COR-L47 (cell line): Measurements from ENCODE around the gene SSRP1.

ENCODE experiments used
- DNase-seq: peaks from one replicate; lab custom pipeline; 2025; lab: John Stamatoyannopoulos, UW

Gene SSRP1

GRCh38 chr11:57315491-57315890, 20.2 kb downstream of the SSRP1 start:
- no peak for DNase-seq

- no peak for DNase-seq
These were observed 21.3 kb downstream of the SSRP1 start for GRCh38 chr11:57314221-57314973.

DNA sequence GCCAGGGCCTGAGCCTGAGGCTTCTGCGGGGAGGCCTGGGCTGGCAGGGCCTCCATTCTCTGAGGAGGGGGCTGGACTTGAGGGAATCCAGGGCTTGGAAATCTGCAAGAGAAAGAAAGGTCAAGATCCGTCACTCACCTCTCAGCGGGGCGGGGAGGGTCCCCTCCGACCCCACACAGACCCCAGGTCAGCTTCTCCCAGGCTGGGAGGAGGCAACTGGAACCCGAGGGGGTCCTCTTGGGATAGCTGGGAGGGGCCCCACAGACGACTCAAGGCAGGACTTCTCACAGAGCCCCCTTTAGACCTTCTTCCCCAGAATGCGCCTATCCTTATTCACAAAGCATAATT, 21.9 kb downstream of the SSRP1 start:
- no peak for DNase-seq

GRCh38 chr11:57313071-57313787, 22.5 kb downstream of the SSRP1 start:
- DNase-seq: no peak

DNA sequence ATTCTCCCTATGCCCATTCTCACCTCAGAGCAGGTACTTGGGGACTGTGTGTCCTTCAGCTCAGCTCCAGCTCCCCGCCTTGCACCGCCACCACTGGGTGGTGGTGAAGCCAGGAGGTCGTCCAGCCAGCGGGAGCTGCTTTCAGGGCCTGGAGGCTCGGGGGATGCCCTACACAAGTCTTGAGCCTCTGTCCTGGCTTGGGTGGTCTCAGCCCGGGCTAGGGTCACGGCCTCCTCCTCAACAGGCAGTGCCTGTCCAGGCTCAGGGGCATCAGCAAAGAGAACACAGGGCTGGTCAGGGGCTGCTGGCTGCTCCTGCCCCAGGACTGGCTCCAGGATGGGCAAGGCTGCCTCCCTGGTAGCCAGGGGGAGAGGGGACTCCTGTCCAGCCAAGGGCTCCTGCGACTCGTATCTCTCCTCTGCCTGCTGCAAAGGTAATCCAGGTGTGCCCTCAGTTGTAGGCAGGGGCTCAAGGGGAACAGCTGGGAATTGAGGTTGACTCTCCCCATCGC, 23.1 kb downstream of the SSRP1 start:
- no peak for DNase-seq

DNA sequence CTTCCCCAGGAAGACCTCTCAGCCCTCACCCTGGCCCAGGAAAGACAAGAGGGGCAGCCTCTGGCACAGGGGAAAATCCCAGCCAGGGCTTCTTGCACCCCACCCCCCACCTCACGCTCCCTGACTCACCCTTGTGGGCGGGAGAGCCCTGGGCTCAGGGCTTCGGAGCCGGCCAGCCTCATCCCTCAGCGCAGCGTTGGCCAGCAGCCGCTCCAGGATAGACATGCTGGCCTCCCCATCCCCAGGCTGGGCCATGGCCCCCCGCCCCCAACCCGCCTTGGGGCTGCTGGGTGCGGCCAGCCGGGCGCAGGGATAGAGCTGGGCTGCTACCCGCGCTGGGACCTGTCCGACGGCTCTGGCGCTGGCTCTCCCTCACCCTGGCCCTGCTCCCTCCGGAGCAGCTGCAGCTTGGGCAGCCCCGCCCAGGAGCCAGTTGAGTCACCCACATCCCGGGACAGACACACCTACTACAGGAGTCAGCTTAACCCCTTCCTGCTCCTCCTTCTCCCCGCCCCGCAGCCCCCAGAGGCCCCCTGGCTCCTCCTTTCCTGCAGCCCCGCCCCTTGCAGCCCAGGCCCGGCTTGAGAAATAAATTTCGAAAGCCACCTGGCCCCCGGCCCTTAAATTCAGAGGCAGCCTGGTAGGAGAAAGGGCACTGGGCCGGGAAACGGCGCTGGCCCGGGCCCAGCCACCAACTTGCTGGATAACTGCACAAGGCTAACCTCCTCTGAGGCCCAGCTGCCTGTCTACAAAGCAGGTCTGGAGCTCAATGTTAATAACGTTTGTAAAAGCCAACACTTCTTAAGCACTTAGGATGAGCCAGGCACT, 24.4 kb downstream of the SSRP1 start:
- no peak for DNase-seq

GRCh38 chr11:57310630-57311086, 25.0 kb downstream of the SSRP1 start:
- DNase-seq: no peak

GRCh38 chr11:57310091-57310490, 25.6 kb downstream of the SSRP1 start:
- DNase-seq: no peak

DNA sequence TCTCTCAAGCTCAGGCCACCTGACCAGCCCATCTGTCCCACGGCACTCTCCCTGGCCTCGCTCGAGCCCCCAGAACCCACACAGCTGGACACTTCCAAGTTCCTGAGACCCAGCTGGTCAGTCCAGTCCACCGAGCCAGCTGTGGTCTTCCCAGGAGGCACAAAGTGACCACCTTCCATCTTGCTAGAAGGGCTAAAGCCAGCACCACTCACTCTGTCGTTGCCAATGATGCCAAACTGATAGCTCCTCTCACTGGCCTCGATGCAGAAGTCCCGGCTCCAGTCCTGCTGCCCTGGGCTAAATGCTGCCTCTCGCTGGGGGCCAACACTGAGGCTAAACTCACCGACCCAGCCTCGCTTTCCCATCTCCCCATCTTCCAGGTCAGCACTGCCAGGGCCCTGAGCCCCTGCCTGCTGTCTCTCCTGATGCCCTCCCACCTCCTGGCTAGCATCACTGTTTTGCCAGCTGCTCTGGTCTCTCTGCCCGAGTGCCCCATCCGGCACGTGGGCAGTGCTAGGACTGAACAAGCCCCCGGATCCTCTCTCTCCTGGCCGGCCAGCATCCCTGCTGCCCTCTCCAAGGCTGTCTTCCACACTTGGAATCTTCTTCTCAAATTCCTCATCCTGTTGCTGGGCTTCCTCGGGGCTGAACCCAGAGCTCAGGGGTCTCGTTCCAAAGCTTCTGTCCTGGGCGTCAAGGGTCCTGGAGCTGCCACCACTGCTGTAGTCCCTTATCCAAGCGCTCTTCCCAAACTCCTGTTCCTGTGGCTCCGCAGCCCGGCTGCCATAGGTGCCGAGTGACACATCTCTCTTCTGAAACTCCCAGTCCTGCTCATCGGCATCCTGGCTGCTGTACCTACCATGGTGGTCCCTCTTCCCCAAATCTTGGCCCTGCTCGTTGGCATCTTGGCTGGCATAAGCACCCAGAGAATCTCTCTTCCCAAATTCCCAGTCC, 26.3 kb downstream of the SSRP1 start:
- no peak for DNase-seq

GRCh38 chr11:57308426-57309060, 27.1 kb downstream of the SSRP1 start:
- DNase-seq: no peak

DNA sequence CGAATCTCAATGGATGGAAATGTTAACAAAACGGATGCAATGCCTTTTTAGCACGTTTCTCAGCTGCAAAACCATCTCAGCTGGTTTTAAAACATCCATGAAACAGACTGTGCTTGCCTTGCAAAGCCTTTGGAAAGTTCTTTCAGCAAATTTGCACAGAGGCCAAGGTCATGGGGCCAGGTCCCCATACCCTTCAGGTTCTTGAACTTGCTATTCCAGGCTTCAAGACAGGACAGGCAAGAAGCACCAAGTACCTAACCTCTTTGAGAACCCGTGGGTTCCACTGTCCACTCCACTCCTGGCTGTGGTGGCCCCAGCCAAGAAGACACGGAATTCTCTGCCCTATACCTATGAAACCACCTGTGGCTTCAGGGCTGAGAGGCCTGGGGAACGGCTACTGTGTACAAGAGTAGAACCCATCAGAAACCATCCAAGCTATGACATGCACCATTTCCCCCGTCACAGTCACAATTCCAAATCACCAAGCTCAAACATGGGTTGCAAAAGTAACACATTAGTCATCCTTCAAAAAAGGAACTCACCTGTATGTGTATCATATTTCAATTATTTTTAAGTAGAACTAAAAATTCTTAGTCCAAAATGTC, 27.9 kb downstream of the SSRP1 start:
- no peak for DNase-seq

DNA sequence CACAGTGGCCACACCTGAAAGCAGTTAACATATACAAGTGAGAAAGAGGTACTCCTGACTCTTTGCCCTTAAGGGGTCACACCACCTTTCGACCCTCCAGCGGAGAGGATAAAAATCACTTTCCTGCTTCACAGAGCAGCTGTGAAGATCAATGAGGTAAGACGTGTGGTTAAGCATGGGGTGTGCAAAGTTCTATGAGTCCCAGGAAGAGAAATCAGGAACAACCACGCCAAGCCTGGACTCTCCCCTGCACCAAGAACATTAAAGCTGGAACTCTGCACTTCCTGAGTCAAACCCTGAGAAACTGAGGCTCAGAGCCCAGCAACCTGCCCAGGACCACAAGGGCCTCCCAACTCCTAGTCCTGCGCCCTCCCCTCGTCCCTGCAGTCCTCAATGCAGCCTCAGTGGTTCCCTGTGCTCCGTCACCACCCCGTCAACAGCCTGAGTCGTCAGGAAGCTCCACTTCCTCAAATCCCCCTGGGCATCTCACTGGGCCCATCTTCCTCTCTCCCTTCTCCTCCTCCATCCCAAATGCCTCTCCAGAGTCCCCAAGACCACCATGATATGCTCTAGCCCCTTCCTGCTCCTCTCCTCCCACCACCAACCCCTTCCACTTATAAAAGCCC, 28.6 kb downstream of the SSRP1 start:
- DNase-seq: no peak

DNA sequence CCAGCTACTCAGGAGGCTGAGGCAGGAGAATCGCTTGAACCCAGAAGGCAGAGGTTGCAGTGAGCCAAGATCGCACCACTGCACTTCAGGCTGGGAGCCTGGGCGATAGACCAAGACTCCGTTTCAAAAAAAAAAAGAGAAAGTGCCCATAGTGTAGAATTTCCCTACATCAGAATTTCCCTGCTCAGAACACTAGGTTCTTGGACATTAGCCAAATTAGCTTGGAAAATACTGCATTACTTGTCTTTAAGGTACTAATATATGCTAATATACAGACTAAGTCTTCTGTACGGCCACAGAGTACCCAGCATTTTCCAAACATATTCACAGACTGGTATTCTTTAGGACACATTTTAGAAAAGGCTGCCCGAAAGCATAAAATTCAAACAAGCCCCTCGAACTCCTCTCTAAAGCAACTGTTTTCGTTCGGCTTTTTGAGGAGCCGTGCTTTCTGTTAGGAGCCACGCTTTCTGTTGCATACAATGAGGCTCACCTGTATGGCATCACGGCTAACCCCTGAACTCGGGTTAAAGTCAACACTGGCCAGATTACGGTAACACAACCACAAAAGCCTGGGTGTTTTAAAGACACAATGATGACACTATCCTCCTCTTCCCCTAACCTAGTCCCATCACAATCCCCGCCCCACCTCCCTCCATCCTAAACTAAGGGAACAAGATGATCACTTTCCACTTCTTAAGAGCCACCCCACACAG, 29.4 kb downstream of the SSRP1 start:
- no peak for DNase-seq

DNA sequence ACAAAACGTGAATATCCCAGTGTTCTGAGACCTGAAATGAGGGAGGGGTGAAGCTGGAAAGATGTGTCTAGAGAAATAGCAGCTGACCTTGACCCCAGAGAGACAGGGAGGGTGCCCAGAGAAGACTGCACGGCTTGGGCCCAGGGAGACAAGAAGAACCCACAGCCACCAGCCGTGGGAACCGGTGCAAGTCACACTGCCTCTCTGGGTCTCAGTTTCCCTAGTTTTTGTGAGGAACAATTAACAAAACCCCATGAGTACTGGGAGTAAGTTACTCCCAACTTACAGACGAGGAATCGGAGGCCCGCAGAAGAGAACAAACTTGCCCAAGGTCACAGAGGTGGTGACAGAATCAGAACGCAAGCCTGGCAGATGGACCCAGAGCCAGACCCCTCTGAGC, 30.2 kb downstream of the SSRP1 start:
- no peak for DNase-seq

- DNase-seq: no peak
These were observed 31.6 kb downstream of the SSRP1 start for GRCh38 chr11:57303990-57304579.

GRCh38 chr11:57303280-57303989, 32.3 kb downstream of the SSRP1 start:
- no peak for DNase-seq

DNA sequence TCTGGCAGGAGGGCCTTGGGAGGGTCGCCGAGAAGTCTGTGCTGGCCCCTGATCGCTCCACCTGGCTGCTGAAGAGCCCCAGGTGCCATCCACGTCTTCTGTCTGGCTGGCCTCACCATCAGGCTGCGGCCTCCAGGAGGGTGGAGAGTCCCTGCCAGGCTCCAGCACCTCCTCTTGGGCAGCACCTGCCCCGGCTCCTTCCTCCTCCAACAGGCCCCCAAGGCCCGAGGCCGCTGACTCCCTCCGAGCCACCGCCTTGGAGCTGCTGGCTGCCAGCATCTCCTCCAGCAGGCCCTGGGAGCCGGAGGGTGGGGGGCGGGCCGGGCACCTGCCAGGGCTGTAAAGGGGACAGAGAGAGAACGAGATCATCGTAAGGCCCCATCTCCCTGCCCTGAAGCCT, 33.2 kb downstream of the SSRP1 start:
- no peak for DNase-seq

DNA sequence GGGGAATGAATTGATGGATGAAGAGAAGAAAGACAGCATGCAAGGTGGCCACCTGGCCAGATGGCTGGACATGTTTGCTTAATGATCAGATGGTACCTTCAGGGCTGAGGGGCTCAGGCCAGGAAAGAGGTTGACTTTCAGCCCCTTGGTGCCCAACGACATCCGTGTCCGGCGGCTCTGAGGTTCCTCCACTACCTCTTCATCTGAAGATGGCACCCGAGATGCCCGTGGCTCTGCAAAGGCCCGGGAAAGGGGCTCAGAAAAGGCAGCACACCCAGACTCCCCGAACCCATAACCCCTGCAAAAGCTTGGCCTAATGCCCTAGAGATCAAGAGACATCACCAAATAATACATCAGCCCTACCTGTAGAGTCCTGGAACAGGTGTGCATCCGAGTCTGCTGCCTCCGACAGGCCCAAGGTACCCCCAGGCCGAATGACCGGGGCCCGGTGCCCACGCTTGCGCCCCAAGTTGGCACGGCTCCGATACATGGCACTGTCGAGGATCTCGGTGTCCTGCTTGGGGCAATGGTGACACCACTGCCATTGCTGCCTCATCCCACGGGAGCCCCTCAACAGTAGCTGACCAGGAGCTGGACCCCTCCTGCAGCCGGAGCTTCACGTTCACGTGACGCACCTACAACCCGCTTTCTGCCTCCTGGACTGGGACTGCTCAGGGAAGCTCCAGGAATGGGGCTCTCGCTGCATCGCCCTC, 33.8 kb downstream of the SSRP1 start:
- DNase-seq: no peak
